ENCODE measurements around the gene GAST.
"Not testable (repeated sequence)": the region's sequence is repeated elsewhere in the genome, so short reads cannot be mapped to it uniquely, and the experiment has no call there.

The GAST gene

GRCh38 chr17:41689497-41690299, 22.4 kb upstream of the GAST start:
- DNase-seq (ENCODE audit: insufficient read length, low spot score): no peak
- TF ChIP-seq POLR2A (IDR thresholded peaks at IDR 0.05; ENCODE audit: low read depth, low read length): no peak
- FAIRE-seq: no peak

GRCh38 chr17:41690497-41690896, 21.6 kb upstream of the GAST start:
- FAIRE-seq: no peak
- TF ChIP-seq POLR2A (IDR thresholded peaks at IDR 0.05; ENCODE audit: low read depth, low read length): no peak

DNA sequence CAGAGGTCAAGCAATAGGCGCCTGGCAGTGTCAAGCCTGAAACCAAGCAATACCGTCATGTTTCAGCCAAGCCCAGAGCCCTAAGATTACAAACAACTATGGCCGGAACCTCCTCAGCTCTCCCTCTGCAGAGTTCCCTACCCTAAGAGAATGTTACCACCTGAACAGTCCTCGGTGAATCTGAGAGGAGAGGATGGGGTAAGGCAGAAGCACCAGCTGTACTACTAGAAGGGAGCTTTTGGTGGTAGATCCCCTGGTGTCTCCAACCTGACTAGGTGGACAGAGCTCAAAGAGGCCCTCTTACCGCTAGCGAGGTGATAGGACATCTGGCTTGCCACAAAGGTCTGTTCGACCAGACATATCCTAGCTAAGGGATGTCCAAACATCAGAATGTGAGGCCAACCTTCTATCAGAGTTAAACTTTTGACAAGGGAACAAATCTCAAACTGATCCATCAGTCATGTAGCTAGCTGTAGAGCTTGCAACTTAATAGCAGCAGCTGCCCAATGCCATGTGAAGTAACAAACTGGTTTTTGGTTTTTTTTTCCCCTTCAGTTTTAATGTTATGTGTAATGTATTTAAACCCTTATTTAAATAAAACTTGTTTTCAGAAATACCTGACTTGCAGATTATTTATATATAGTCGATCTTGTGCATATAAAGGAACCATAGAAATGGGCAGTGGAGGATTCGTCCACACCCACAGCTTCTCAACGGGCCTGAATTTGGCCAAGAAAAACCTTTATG, 20.9 kb upstream of the GAST start:
- no peak for FAIRE-seq
- no peak for TF ChIP-seq POLR2A (IDR thresholded peaks at IDR 0.05; ENCODE audit: low read depth, low read length)
- no peak for DNase-seq (ENCODE audit: insufficient read length, low spot score)

More at GRCh38 chr17:41690497-41690896, 21.6 kb upstream of the GAST start:
- DNase-seq (ENCODE audit: insufficient read length, low spot score): no peak

DNA sequence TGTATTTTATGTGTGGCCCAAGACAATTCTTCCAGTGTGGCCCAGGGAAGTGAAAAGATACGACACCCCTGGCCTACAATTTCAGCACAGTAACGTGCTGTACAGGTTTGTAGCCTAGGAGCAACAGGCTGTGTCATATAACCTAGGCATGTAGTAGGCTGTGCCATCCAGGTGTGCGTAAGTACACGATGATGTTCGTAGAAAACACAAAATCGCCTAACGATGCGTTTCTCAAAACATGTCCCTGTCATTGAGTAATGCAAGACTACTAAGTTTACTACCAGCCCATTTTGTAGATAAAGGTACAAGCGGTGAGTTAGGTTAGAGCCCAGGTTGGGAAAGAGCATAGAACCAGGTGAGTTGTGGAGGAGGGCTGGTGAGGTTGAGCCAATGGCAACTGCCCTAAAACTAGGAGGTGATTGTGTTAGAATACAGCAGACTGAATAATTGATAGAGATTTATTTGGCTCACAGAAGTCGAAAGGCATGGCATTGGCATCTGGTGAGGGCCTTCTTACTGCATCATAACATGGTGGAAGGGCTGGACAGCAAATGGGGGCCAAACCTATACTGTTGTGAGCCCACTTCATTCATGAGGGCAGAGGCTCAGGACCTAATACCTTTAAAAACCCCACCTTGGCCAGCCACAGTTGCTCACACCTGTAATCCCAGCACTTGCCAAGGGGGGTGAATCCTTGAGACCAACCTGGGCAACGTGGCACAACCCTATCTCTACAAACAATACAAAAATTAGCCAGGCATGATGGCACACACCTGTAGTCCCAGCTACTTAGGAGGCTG, 19.2 kb upstream of the GAST start:
- DNase-seq (ENCODE audit: insufficient read length, low spot score): no peak
- no peak for FAIRE-seq
- TF ChIP-seq POLR2A (IDR thresholded peaks at IDR 0.05; ENCODE audit: low read depth, low read length): 0 out of 2 replicates have a peak, but pooled peaks have one; percentile 20

DNA sequence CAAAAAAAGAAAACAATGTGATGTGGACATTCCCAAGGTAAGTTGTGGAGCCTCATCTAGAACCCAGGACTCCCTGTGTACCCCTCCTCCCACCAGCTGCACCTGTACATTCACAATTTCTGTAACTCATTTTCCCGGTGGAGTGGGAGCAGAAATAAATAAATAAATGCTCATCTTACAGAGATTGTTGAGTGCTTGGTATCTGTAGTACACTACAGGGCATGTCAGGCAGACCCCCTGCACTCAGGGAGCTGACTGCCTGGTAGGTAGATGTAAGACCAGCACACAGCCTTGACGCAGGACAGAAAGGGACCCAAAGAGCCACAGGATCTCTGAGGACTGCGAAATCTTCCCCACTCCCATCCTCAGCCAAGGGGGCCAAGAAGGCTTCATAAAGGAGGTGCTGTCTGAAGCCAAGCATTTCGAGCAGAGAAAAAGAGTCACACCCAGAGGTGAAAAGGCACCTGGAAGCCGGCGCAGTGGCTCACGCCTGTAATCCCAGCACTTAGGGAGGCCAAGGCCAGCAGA, 16.9 kb upstream of the GAST start:
- TF ChIP-seq POLR2A (IDR thresholded peaks at IDR 0.05; ENCODE audit: low read depth, low read length): no peak
- no peak for FAIRE-seq
- DNase-seq (ENCODE audit: insufficient read length, low spot score): no peak

GRCh38 chr17:41695954-41696757, 16.0 kb upstream of the GAST start:
- TF ChIP-seq POLR2A (IDR thresholded peaks at IDR 0.05; ENCODE audit: low read depth, low read length): no peak
- FAIRE-seq (no peak), DNase-seq (ENCODE audit: insufficient read length, low spot score) (peak; percentile 60)

DNA sequence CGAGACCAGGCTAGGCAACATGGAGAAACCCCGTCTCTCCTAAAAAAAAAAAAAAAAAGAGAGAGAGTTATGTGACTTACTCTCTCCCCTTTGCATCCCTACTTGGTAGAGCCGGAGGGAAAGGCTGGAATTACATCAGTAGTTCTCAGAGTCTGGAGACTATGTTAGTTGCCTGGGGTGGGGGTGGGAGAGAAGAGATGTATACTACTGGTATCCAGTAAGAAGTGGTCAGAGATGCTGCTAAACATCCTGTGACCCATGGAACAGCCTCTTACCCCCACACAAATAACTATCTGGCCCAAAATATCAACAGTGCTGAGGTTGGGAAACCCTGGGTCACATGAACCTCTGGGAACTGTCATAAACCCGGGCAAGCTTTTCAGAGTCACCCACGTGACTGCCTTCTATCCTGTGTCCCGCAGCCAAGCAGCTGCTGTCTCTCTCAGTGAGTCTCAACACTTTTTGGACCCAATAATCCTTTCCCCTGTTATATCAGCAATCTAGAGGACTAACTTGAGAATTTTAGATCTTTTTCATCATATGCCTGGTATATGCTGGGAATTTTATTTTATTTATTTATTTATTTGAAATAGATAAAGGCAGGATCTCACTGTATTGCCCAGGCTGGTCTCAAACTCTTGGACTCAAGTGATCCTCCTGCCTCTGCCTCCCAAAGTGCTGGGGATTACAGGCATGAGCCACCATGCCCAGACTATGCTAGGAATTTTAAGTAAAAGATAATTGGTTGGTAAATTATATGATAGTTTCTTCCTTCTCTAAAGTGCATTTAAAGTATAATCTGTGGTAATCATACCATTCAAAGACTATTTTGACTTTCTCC, 14.8 kb upstream of the GAST start:
- DNase-seq (ENCODE audit: insufficient read length, low spot score) (no peak), FAIRE-seq (no peak)
- no peak for TF ChIP-seq POLR2A (IDR thresholded peaks at IDR 0.05; ENCODE audit: low read depth, low read length)

DNA sequence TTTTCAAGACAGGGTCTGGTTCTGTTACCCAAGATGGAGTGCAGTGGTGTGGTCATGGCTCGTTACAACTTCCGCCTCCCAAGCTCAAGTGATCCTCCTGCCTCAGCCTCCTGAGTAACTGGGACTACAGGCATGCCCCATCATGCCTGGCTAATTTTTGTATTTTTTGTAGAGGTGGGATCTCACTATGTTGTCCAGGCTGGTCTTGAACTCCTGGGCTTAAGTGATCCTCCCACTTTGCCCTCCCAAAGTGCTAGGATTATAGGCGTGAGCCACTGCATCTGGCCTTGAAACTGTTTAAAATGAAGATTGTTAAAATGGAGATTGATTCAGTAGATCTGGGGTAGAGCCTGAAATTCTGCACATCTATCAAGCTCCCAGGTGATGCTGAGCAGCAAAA, 11.3 kb upstream of the GAST start:
- not testable (repeated sequence) for FAIRE-seq; DNase-seq (ENCODE audit: insufficient read length, low spot score)

GRCh38 chr17:41702712-41703111, 9.4 kb upstream of the GAST start:
- TF ChIP-seq POLR2A (IDR thresholded peaks at IDR 0.05; ENCODE audit: low read depth, low read length): no peak
- DNase-seq (ENCODE audit: insufficient read length, low spot score): no peak
- FAIRE-seq: no peak

- TF ChIP-seq POLR2A (IDR thresholded peaks at IDR 0.05; ENCODE audit: low read depth, low read length): no peak
- FAIRE-seq (no peak), DNase-seq (ENCODE audit: insufficient read length, low spot score) (no peak)
Measured at GRCh38 chr17:41705271-41705991, 6.7 kb upstream of the GAST start.

DNA sequence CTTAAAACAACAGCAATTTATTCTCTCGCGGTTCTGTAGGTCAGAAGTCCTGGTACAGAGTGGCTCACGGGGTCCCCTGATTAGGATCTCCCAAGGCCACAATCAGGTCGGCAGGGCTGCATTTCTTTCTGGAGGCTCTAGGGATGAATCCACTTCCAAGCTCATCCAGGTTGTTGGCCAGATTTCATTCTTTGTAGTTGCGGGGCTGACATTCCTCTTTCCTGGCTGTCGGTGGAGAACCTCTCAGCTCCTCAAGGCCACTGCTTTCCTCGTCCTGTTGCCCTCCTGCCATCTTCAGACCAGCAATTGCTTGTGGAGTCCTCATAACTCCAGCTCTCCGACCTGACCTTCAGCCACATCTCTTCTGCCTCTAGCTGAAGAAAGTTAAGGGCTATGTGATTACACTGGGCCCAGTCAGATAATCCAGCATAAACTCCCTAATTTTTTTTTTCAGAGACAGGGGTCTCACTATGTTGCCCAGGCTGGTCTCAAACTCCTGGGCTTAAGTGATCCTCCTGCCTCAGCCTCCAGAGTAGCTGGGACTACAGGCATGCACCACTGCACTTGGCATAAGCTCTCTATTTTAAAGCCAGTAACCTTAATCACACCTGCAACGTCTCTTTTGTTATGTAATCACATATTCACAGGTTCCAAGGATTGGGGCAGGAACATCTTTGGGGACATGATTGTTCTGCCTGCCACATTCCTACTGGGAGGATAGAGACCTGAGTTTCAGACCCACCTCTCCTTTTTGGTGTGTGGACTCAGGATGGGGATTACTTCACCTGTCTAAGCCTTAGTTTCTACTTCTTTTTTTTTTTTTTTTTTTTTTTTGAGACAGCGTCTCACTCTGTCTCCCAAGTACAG, 4.1 kb upstream of the GAST start:
- TF ChIP-seq POLR2A (IDR thresholded peaks at IDR 0.05; ENCODE audit: low read depth, low read length): no peak
- no peak for FAIRE-seq
- no peak for DNase-seq (ENCODE audit: insufficient read length, low spot score)

Measured in H54 (cell line).